Cerebellar nuclear complex (tissue), 1 donor: ENCODE measurements around the gene PMPCA.

ENCODE experiments used
- DNase-seq, 2 experiments: peaks; one replicate each; lab custom pipeline; 2025; lab: John Stamatoyannopoulos, UW

Gene PMPCA

DNA sequence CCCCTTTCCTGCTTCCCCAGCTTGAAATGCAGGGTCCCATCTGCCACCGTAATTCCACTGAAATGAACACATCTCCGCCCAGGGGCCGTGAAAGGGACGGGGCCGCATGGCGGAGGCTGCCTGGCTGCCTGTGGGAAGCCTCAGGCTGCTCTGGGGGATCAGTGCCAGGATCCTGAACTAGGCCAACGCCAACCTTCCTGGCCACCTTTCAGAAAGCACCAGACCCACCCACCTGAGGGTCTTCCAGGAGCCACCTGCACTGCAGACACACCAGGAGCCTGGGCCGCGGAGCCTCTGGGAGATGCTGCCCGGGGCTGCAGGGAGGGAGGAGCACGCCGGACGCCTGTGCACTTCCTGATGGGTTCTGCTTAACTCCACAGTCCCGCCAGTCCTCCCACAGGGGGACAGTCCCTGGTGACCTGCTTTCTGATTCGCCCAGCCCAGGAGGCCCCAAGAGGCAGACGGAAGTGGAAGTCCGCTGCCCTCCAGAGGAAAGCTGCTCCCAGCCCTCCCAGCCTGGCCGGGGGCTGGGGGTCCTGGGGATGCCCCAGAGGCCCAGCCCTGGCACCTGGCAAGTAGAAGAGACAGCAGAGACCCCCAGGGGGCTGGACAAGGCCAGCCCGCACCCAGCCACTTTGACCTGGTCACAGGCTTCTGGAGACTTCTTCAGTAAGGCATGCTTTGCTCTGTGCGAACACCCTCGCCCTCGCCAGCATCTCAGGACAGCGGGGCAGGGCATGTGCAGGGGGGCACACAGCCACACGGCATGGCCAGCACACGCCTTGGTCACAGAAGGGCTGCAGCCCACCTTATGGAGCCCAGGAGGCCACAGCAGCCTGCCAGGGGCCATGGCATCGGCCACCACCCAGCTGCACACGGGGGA is 36.9 kb upstream of the PMPCA start, which contains the start of gene CARD9:
TSS of gene CARD9 (minus strand) at position 370 of the 883 bp plus-strand sequence. CDS start 1,591 bp downstream, outside the sequence.
- peak in 1 of 2 experiments; percentile 49 for DNase-seq

DNA sequence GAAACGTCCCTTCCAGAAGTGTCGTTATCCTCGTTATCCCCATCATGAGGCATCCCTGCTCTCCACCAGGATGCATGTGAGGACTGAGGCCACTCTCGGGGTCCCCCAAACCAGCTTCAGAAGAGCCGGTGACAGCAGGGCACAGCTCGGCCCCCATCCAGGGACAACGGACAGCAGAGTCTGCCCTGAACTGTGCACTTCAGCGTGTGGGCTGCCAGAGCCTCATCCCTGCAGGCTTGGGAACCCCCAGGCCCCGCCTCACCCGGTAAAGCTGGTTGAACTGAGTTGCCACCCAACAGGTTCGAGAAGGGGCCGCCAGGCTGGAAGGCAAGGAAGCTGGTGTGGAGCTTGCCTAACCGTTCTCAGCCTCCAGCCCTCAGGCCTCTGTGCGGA is 36.3 kb upstream of the PMPCA start:
- DNase-seq: no peak

DNA sequence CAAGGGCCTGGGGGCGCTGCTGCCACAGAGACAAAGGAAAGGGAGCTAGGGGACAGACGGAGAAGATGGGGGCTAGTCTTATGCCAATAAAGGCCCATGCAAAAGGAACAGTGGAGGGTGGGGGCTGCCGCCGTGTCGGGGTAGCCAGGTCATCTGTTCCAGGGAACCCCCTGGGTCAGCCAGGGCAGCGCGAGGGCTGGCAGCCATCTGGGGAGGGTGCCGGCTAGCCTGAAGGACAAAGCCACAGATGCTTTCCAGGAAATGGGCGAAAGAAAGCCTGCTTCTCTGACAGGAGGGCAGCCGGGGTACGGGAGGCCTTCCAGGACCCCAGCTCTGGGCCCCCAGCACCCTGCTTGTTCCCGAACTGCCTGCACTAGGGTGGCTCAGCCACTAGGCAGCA is 35.4 kb upstream of the PMPCA start:
- DNase-seq: no peak

DNA sequence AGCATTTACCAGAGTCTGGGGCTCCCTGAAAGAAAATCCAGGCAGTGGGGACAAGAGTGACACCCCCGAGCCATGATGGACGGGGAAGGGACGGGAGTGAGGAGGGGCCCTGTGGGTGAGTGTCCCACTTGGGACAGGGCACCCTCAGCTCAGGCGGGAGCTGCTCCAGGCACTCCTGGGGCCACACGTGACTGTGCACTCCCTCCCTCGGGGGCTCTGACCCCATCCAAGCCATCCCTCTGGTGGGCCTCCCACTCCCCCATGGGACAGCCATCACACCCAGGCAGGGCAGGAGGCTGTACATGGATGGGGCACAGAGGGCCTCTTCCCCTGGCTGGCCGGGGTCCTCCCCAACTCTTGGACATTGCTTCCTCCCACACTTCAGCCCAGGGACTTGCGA is 34.0 kb upstream of the PMPCA start:
- no peak for DNase-seq

DNA sequence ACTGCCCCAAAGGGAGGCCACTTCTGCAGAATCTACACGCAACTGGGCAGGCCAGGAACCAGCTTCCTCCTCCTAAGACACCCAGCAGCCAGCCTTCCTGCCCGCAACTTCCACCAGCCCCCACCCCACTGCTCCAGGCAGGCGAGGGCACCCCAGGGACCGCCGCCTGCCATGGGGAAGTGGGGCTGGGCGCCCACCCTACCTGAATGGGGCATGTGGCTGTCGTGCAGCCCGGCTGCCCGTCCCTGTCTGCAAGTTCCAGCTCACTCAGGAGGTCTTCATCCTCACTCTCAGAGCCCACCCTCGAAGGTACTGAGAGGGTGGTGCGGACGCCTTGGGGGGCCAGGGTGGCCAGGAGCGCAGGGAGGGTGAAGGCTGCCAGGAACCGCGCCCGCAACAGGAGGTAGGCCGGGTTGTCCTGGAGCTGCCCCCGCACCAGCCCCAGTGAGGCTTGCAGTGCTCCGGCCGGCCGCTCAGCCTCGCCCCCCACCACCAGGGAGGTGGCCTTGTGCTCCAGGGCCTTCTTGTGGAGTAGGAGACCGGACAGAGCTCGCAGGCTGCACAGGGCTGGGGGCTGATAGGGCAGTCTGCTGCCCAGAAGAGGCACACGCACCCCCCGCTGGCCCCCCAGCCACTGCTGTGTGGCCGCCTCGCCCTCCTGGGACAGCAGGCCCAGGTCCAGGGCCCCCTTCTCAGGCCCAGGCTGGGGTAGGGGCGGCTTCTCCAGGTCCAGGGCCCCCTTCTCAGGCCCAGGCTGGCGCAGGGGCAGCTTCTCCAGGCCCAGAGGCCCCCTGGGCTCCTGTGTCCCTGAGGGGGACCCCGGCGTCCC is 32.9 kb upstream of the PMPCA start:
- DNase-seq: no peak

DNA sequence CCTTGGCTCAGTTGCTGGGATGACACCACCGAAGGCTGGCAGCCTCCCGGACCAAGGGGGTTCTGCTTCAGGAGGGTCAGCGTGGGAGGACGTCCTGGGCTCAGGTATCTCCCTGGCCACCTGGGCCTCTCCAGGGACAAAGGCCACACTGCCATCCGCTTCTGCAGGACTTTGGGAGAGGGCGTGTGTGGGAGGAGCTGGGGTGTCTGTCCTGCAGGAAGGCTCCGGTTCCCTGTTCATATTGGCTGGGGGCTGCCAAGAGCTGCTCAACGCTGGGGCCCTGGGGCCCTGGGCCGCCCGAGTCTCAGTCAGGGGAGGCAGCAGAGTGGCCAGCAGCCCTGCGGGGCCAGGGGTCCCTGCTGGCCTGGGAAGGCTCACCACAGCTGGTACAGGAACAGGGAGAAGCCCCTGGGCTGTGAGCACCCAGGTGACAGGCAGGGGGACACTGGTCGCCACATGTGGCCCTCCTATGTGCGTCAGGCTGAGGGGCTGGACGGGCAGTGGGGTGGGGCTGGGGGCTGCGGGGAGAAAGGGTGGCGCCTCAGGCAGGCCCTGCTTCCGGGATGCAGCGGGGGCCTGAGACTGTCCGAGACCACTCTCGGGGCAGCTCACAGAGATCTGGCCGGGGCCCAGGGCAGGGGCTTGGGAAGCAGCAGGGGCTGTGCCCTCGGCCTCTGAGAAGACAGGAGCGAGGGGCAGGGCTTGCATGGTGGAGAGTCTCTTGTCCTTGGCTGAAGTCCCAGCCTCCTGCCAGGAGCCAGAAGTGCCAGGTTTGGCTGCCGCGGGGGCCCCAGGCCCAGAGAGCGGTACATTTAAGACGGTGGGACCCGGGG is 32.1 kb upstream of the PMPCA start:
- no peak for DNase-seq

DNA sequence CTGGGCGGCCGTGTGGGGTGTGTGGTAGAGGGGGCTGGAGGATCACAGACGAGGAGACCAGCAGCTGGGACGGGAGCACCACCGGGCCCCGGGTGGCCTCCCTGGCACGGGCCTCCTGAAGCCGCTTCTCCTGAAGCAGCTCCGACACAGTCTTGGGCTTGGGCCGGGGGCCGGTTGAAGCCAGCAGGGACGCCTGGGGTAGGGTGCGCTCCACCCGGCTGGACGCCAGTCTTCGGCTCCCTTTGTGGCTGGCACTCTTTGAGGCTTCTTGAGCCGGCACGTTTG is 31.5 kb upstream of the PMPCA start:
- DNase-seq: no peak

DNA sequence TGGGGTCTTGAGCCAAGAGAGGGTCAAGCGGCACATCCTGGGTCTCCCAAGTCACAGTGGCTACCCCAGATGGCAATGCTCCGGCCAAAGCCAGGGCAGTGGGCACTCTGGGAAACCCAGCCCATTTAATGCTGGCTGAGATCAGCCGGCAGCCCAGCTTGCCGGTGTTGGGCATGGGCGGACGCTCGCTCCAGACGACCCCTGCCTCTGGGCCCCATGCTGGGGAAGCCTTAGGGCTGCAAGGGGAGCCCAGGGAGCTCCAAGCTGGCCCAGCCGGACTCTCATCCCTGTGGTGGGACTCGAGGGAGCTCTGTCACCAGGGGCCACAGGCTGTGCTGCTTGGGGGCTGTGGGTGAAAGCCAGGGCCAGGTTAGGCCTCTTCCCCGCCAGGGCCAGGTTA is 31.1 kb upstream of the PMPCA start:
- no peak for DNase-seq

DNA sequence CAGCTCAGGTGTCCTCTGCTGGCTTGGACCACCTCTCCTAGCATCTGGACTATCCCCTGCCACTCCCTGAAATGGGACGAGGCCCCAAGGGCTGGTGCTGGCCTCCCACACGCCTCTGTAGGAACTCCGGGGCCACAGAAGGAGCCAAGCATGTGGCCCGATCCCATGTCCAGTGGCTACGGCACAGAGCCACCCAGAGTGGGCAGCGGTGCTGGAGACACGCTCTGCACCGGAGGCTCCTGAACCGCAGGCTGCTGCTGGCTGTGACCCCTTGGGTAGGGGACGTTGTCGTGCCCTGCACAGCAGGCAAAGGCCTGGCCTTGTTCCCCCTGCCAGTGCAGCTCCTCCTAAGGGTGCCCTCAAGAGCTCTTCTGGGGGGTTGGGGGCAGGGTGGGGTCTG is 30.6 kb upstream of the PMPCA start:
- no peak for DNase-seq

DNA sequence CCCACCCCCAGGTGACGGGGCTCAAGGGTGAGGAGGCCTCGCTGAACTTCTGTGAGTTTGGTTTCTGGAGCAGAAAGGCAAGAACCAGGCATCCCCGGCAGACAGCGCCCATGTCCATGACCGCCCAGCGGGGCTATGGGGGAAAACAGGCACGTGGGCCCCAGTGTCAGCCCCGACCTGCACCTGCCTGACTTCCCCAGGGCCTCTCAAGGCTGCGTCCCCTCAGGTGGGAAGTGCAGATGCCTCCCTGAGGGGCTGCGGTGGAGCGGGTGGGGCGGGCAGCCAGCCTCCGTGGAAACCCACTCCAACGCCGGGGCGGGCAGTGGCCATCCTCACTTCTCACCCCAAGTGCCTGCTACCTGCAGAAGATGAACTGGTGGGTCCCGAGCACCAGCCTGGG is 30.1 kb upstream of the PMPCA start:
- no peak for DNase-seq

DNA sequence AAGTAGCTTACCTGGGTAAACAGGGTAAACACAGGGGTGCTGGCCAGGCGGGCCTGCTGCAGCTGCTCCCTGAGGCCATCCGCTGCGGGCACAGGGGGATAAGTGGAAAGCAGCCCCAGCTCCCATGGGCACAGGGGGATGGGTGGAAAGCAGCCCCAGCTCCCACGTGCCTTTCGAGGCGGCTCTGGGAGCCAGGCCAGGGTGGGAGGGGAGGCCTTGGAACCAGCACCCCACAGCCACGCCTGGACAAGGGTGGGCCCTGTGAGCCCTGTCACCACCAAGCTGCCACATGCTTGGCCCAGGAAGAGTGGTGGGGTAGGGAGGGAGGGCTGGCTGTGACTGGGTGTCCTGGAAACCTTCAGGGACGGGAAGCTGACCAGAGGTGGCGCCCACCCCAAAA is 29.1 kb upstream of the PMPCA start:
- DNase-seq: no peak

DNA sequence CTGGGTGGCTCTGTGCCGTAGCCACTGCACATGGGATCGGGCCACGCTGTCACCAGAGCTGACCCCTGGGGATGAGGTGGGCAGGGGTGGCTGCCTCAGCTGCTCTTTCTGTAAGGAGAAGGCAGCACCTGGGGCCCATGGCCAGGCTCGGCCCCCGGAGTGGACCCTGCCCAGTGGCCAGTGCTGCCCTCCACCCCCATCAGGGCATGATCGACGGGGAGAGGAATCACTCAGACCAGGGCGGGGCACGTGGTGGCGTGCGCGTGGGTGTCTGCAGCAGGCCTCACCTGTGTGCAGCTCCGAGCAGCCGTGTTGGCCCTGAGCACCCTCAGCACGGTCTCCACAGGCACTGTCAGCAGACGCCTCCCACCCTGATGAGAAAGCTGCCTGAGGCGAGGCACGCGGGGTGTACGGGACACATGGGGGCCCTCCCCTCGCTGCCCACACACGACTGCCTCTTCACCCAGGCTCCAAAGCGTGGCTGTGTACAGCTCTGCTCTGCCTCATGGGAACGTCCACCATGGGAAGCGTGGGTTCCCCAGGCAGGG is 28.4 kb upstream of the PMPCA start:
- no peak for DNase-seq

DNA sequence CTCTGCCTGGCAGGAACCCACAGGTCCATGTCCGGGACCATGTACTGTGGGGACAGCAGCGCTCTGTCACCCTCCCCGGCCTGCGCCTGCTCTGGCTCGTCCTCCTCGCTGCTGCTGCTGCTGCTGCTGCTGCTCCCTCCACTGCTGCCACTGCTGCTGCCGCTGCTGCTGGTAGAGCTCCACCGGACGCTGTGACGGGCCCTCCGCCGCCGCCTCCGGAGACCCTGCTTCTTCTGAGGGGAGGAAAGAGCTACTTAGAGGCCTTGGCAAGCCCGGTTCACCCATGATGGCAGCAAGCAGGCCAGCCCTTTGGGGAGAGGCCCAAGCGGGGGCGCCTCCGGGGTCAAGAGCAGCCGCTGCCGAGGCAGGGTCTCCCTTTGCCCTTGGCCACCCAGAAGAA is 27.0 kb upstream of the PMPCA start:
- DNase-seq: no peak

DNA sequence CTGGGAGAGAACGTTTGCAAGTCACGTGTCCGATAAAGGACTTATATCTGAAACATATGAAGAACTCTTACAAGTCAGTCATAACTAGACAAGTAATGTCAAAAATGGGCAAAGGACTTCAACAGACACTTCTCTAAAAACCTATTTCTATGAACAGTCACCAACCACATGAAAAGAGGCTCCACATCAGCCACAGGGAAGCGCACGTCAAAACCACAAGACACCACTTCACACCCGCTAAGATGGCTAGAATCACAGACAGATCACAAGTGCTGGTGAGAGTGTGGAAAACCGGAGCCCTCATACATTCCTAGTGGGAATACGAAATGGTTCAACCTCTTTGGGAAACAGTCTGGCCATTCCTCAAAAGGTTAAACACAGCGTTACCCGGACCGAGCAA is 25.4 kb upstream of the PMPCA start:
- DNase-seq: no peak

DNA sequence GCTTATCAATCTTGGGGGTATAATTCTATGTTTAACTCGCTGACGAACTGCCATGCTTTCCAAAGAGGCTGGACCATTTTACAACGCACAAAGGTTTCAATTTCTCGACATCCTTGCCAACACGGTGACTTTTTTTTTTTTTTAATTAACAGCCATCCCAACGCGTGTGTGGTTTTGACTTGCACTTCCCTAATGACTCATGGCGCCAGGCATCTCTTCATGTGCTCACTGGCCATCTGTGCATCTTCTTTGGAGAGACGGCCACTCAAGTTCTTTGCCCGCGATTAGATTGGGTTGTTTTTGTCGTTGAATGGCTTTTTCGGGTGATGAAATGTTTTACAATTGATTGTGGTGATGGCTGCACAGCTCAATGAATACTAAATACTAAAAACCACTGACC is 24.4 kb upstream of the PMPCA start:
- DNase-seq: no peak

DNA sequence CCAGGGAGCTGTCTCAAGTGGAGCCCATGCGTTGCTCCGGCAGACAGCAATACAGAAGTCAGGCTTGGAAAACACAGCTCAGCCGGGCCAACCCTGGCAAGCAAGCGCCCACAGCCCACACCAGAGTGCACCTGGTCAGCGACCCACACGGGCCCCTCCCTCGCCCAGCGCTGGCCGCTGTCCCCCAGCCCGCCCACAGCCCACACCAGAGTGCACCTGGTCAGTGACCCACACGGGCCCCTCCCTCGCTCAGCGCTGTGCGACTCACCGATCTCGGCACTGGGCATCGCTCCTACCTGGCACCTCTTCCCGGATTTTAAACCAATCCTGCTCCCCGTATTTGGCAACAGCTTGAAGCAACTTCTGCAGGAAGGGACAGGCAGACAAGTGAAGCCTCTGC is 23.2 kb upstream of the PMPCA start:
- no peak for DNase-seq

DNA sequence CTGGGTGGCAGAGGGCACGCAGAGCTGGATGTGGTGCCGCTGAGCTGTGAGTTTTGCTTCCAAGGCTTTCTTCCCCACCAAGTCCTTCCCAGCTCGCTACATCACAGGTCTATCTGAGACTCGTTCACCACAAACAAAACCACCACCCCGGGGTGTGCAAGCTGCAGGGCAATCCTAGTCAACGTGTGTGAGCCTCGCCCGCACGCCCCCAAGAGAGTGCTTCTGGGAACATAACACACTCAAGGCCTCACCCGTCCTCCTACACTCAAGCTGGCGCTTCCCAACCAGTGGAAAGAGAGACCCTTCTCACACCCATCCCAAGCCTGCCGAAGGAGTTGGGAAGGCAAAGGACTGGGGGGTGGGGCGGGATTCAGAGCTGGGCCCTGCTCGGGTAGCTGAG is 21.1 kb upstream of the PMPCA start:
- no peak for DNase-seq

DNA sequence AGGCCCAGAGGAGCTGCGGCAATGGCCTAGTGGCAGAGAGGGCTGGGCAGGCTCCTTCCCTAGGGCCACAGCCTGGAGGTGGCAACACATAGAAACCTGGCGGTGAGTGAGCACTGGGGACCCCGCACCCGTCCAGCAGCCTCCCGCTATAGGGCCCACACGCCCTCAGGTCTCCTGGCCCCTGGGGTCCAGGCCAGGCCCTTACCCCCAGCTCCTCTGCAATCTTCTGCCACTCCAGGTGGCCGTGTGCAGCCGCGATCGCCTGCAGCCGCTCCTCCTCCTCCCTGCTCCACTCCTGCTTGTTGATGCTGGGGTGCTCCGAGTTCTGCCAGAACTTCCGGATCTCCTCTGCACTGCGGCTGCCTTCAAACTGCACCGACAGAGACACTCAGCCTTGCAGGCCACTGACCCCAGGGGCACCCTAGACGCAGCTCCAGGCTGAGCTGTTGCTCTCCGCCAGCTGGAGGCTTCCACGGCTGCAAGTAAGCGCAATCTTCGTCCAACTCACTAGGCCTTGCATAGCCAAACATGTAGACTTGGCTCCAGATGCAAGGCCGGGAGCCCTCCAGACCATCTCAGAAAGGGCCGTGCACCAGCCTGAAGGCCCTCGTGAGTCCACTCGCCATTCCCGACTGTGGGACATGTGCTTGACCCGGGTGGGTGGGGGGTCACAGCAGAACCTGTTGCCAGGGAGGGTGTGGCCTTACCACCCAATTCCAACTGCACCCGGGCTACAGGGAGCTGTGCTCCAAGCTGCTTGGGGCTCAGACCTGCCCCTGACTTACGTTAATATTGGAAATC is 18.5 kb upstream of the PMPCA start:
- DNase-seq: no peak

DNA sequence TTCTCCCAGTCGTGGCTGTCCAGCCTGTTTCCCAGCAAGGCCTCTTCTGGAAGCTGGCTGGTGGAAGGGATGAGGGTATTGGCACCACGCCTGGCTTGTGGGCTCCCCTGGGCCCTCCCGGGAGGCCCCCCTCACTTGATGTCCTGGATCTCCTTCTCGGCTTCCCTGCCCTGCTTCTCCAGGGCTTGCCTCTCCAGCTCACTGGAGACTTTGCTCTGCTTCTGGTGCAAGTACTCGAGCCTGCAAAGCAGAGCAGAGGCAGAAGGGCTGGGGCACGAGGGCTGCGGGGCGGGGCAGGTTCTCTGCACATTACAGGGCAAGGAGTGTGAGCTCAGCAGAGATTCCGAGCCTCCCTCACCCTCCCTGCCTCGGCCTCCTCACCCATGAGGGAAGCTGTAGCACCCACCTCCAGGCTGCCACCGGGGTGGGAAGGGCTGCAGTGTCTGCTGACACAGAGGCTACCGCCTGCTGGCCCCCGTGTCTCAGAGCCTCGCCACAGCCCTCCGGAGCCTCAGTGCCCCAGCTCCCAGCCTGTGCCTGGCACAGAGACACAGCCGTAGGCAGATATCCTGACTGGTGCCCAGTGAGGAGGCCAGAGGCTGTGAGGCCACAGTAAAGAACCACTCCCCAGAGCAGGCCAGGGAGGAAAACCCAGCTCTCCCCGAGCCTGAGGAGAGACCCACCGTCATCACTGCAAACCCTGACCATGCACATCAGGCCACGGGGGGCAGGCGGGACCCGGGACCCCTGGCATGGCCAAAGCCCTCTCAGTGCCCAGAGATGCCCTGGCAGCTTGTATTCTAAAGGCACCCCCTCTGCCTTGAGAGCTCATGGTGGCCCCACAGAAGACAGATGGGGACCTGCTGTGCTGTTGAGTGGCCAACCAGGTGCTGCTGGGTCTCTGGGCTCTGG is 17.7 kb upstream of the PMPCA start:
- no peak for DNase-seq

DNA sequence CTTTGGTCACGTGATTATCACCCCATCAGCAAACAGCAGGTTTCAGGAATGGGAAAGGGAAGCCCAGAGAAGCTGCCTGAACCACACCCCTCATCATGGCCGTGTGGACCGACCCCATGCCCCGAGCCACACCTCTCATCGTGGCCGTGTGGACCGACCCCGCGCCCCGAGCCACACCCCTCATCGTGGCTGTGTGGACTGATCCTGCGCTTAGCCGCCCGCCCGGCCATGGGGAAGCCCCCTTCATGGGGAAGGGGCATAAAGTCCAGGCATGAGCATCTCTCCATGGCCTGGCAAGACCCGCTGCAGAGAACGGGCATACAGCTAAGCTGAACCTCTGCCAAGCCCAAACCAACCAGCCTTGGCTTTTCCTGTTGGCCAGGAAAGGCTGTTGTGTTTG is 16.9 kb upstream of the PMPCA start:
- DNase-seq: no peak
